ENCODE results near the gene SKP1.
A peak's percentile ranks its signal among the peaks of the same experiment; 100 is the strongest.

Gene SKP1

GRCh38 chr5:134111741-134112647 lies 64.8 kb downstream of the SKP1 start:
- DNase-seq: no peak

GRCh38 chr5:134110382-134110781 lies 66.4 kb downstream of the SKP1 start:
- DNase-seq: no peak

- no peak for DNase-seq
These were observed 69.0 kb downstream of the SKP1 start for GRCh38 chr5:134107779-134108178.

GRCh38 chr5:134106991-134107701 lies 69.6 kb downstream of the SKP1 start:
- DNase-seq: no peak

- peak; percentile 76 for DNase-seq
These were observed 72.6 kb downstream of the SKP1 start for GRCh38 chr5:134103998-134104654.

- peak; percentile 81 for DNase-seq
These were observed 73.4 kb downstream of the SKP1 start for GRCh38 chr5:134103397-134103796.

GRCh38 chr5:134101686-134102439 lies 74.9 kb downstream of the SKP1 start:
- DNase-seq: peak; percentile 91

- DNase-seq: peak; percentile 92
These were observed 76.3 kb downstream of the SKP1 start for GRCh38 chr5:134100283-134101091.

GRCh38 chr5:134099939-134100282 lies 76.8 kb downstream of the SKP1 start:
- DNase-seq: no peak

GRCh38 chr5:134099288-134099872 lies 77.4 kb downstream of the SKP1 start:
- no peak for DNase-seq
